Caco-2 (cell line): ENCODE data around the gene TAF15. TPM values are rescaled to one million over a fixed set of nuclear protein-coding genes. Genes with fewer than 3 reads are reported as not detected.

Experiments
- BruUV-seq: library from RNA; stranded (reverse); fragments of 400-500 nt; replicated peaks from 2 replicates; lab custom pipeline; 2021; lab: Mats Ljungman, UMichigan
- CTCF ChIA-PET: fragments of 300-600 bp; sonication (Branson Sonifier 250); formaldehyde crosslinking; loops from one replicate; lab custom pipeline; 2022; ENCODE audit warnings: antibody characterized with exemption; lab: Charles Lee
- POLR2A ChIA-PET: fragments of 300-600 bp; sonication (Branson Sonifier 250); formaldehyde crosslinking; loops from one replicate; lab custom pipeline; 2022; ENCODE audit warnings: antibody characterized with exemption; lab: Charles Lee
- DNase-seq, 2 experiments: peaks; one replicate each; pipeline versions ENCODE4 v3.0.0 to v3.0.0-alpha.2; 2020 to 2022
- H3K27me3 ChIP-seq: replicated peaks from 2 replicates; pipeline ENCODE4 v1.6.0; 2011; ENCODE audit warnings: low read length; ENCODE audit not compliant: control insufficient read depth, insufficient read depth
- H3K36me3 ChIP-seq: 2 replicates; pipeline ENCODE4 v1.5.1; 2011; ENCODE audit warnings: low read length; ENCODE audit not compliant: control insufficient read depth, insufficient read depth
- H3K4me1 ChIP-seq: fragments of 250-450 bp; sonication (Bioruptor Pico); 2 replicates; pipeline ENCODE4 v1.5.1; 2020; ENCODE audit warnings: mild to moderate bottlenecking
- H3K4me3 ChIP-seq: 2 replicates; pipeline ENCODE4 v1.5.1; 2011; ENCODE audit warnings: low read depth, mild to moderate bottlenecking, control low read depth, low read length
- H3K9me3 ChIP-seq: fragments of 250-450 bp; sonication (Bioruptor Pico); 2 replicates; pipeline ENCODE4 v1.5.1; 2020; ENCODE audit warnings: mild to moderate bottlenecking, moderate library complexity
- H3K27ac Mint-ChIP-seq: one replicate; pipeline ENCODE4 v1.8.0; 2022; ENCODE audit warnings: mixed read lengths; ENCODE audit not compliant: unreplicated experiment
- H3K27me3 Mint-ChIP-seq: one replicate; pipeline ENCODE4 v1.8.0; 2022; ENCODE audit warnings: mixed read lengths; ENCODE audit not compliant: insufficient read depth, unreplicated experiment
- H3K36me3 Mint-ChIP-seq: one replicate; pipeline ENCODE4 v1.8.0; 2022; ENCODE audit warnings: mild to moderate bottlenecking, mixed read lengths; ENCODE audit not compliant: insufficient read depth, unreplicated experiment
- H3K4me1 Mint-ChIP-seq: one replicate; pipeline ENCODE4 v1.8.0; 2022; ENCODE audit warnings: low read depth, mixed read lengths; ENCODE audit not compliant: unreplicated experiment
- H3K4me3 Mint-ChIP-seq: one replicate; pipeline ENCODE4 v1.8.0; 2022; ENCODE audit warnings: mild to moderate bottlenecking, moderate library complexity, mixed read lengths; ENCODE audit not compliant: unreplicated experiment
- H3K9me3 Mint-ChIP-seq: one replicate; pipeline ENCODE4 v1.8.0; 2022; ENCODE audit warnings: mixed read lengths; ENCODE audit not compliant: unreplicated experiment
- CTCF ChIP-seq, 2 experiments: fragments of 200-600 bp in 1 of 2; IDR thresholded peaks; 1 replicate in 1 of 2; 2 replicates in 1 of 2; pipeline versions ENCODE4 v1.5.1 to v1.8.0; 2011 to 2022; ENCODE audit warnings: antibody characterized with exemption in 1 of 2, control low read depth in 1 of 2, inconsistent platforms in 1 of 2, low read depth in 1 of 2, low read length in 1 of 2, mild to moderate bottlenecking in 1 of 2, moderate library complexity in 1 of 2; ENCODE audit not compliant: insufficient read depth in 1 of 2, severe bottlenecking in 1 of 2, unreplicated experiment in 1 of 2
- intact Hi-C: fragments of 100-400 bp; cut with micrococcal nuclease; formaldehyde crosslinking; loops from one replicate; pipeline ENCODE4 v1.10.0; 2022; ENCODE audit not compliant: unreplicated experiment
- total RNA-seq: library from RNA; stranded (reverse); gene quantifications from 2 replicates; pipeline ENCODE4 v1.2.3, GENCODE V29; 2022

TAF15 gene
- total RNA-seq, 1 experiment from 2014 or later: 350 TPM

GRCh38 chr17:35821308-35821707 is 12.0 kb downstream of the TAF15 start:
- intact Hi-C loops: no loop called here
- Mint-ChIP-seq H3K9me3 (no peaks in the 10 kb centered on the region), H3K27me3 (no peaks in the 10 kb centered on the region), H3K36me3 (peaks cover 85% of the 10 kb centered on the region), H3K4me1 (peaks cover 7% of the 10 kb centered on the region), H3K27ac (no peak overlapping the region), H3K4me3 (no peak overlapping the region)
- no TSS peak for BruUV-seq
- TF ChIP-seq CTCF (IDR thresholded peaks at IDR 0.05; ENCODE audit: insufficient read depth in 1 of 2, low read depth in 1 of 2, low read length in 1 of 2, severe bottlenecking in 1 of 2, unreplicated experiment in 1 of 2): no peak
- ChIA-PET CTCF (no interaction called here), POLR2A (interaction anchor here (2.9 kb wide), 1 partner anchor 12 kb away, joined by 11 read pairs; the partner anchor contains the start of gene TAF15)
- DNase-seq: no peak
- Histone ChIP-seq H3K9me3 (no peaks in the 10 kb centered on the region), H3K4me3 (no peak overlapping the region), H3K36me3 (peaks cover 3% of the 10 kb centered on the region), H3K4me1 (no peaks in the 10 kb centered on the region), H3K27me3 (no peaks in the 10 kb centered on the region)

- H3K27me3 Mint-ChIP-seq: no peaks in the 10 kb centered on the region
- H3K4me3 Mint-ChIP-seq: no peak overlapping the region
- no peaks in the 10 kb centered on the region for H3K9me3 ChIP-seq
- H3K9me3 Mint-ChIP-seq: no peaks in the 10 kb centered on the region
- H3K36me3 ChIP-seq: peaks cover 1% of the 10 kb centered on the region
- no peaks in the 10 kb centered on the region for H3K27me3 ChIP-seq
- H3K36me3 Mint-ChIP-seq: peaks cover 95% of the 10 kb centered on the region
- H3K4me1 Mint-ChIP-seq: peaks cover 7% of the 10 kb centered on the region
- H3K4me1 ChIP-seq: no peaks in the 10 kb centered on the region
- ChIA-PET POLR2A (no interaction called here), CTCF (no interaction called here)
- no TSS peak for BruUV-seq
- no peak for DNase-seq
- H3K27ac Mint-ChIP-seq: no peak overlapping the region
- TF ChIP-seq CTCF (IDR thresholded peaks at IDR 0.05; ENCODE audit: insufficient read depth in 1 of 2, low read depth in 1 of 2, low read length in 1 of 2, severe bottlenecking in 1 of 2, unreplicated experiment in 1 of 2): no peak
- H3K4me3 ChIP-seq: no peak overlapping the region
- intact Hi-C loops: no loop called here
Measured at GRCh38 chr17:35825206-35825605, 15.9 kb downstream of the TAF15 start.

DNA sequence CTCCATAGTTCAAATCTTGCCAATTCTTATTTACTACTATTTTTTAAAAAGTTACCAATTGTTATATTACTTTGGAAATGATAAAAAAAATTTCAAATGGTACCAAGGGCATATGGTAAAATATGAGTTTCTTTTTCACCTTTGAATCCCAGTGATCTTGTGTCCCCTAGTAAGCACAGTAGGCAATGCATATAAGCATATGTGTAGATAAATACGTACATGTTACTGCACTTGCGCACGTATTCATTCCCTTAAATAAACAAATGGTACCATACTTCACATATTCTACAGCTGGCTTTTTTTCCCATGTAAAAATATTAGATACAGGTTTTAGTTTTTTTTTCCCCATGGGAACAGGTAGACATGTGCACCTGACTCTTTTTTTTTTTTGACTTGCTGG is 31.8 kb downstream of the TAF15 start:
- intact Hi-C loops: no loop called here
- DNase-seq: no peak
- POLR2A ChIA-PET: no interaction called here
- Mint-ChIP-seq H3K4me3 (no peak overlapping the region), H3K27me3 (no peaks in the 10 kb centered on the region), H3K36me3 (peaks cover 83% of the 10 kb centered on the region), H3K27ac (no peak overlapping the region), H3K9me3 (no peaks in the 10 kb centered on the region), H3K4me1 (no peaks in the 10 kb centered on the region)
- H3K9me3 ChIP-seq: no peaks in the 10 kb centered on the region
- H3K27me3 ChIP-seq: no peaks in the 10 kb centered on the region
- TF ChIP-seq CTCF (IDR thresholded peaks at IDR 0.05; ENCODE audit: insufficient read depth in 1 of 2, low read depth in 1 of 2, low read length in 1 of 2, severe bottlenecking in 1 of 2, unreplicated experiment in 1 of 2): no peak
- no peaks in the 10 kb centered on the region for H3K4me1 ChIP-seq
- CTCF ChIA-PET: interaction anchor here (0.6 kb wide), 1 partner anchor 873 kb away, joined by 5 read pairs; no protein-coding TSS in a partner anchor
- peaks cover 3% of the 10 kb centered on the region for H3K36me3 ChIP-seq
- H3K4me3 ChIP-seq: no peak overlapping the region
- BruUV-seq: no TSS peak
